ENCODE measurements around the gene TEX101.

Gene TEX101

GRCh38 chr19:43450545-43450997 lies 35.9 kb downstream of the TEX101 start:
- no peak for FAIRE-seq

DNA sequence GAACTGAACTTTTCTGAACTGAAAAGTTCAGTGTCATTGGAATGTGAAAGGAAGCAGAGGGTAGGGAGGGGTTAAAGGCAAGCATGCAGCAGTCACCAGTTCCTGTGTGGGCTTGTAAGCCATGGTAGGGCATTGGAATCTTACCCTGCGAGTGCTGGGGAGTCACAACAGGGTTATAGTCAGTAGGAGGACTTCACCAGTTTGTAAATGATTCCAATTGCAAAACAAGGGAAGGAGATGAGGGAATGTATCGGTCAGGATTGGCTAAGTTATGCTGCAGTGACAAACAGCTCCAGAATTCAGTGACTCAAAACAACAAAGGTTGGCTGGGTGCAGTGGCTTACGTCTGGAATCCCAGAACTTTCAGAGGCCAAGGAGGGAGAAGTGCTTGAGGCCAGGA lies 37.9 kb downstream of the TEX101 start:
- FAIRE-seq = no peak

DNA sequence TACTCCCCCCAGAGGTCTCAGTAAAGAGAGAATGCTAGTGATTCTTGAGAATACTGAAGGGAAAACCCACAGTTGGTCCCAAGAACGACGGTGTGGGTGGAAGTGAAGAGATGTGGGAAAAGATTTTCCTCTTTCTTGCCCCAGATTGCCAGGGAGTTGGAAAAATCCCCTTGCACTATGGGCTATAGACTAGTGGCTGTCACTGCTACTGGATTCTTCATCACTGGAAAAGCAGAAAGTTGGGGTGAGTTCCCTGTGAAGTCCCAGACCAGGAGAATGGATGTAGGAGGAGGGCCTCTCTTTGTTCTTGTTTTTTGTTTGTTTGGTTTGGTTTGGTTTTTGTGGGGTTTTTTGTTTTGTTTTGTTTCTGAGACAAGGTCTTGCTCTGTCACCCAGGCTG lies 39.3 kb downstream of the TEX101 start:
- no peak for FAIRE-seq

GRCh38 chr19:43455321-43456113 lies 40.8 kb downstream of the TEX101 start:
- no peak for FAIRE-seq

- FAIRE-seq = no peak
These were observed 43.1 kb downstream of the TEX101 start for GRCh38 chr19:43457809-43458208.

DNA sequence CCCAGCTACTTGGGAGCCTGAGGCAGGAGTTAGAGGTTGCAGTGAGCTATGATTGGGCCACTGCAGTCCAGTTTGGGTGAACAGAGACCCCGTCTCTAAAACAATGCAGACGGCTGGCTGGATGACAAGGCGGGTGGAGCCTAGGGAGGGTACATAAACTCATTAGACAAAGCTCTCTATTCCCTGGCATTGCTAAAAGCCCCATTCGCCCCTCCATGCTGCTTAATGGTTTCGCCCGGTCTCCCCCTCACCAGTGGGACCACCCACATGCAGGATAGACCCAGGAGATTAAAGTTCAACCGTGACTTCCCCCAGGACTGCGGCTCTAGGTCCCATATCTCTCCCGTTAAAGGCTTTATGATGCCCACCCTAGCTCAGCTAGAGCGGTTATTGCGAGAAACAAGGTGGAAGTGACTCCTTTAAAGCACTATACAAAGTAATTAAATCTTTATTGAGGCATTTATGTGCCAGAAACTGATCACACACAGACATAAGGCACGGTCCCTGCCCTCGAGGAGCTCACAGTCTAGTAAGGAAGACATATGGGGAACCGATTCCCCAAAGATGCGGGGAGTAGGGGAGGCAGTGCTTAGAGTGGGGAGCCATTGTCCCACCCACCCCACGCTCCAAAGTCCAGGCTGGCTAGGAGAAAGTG lies 45.8 kb downstream of the TEX101 start:
- FAIRE-seq = no peak

DNA sequence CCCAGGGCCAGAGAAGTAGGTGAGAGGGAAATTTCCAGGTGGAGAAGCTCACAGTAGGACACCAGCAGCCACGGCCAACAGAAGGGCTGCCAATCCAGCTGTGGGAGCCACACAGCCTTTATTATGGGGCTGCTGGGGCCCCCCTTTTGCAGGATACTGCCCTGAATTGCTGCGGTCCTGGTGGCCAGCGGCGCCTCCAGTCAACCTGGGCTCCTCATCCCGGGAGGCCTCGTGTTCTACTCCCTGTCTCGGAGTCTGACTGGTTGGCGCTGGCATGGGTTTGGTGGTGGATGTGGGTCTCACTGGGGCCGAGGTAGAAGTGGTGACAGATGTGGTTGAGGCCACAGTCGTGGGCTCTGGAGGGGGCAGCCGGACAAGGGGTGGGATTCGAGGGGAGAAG lies 46.6 kb downstream of the TEX101 start:
- FAIRE-seq = no peak

DNA sequence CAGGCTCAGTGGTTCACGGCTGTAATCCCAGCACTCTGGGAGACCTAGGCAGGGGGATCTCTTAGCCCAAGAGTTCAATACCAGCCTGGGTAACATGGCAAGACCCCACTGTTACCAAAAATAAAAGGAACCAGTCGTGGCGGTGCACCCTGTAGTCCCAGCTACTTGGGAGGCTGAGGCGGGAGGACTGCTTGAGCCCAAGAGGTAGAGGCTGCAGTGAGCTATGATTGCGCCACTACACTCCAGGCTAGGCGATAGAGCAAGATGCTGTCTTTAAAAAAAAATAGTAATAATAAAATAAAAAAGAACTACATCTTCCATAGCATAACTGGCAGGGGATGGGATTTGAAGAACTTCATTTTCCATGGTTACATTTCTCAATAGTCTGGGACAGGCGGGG lies 47.7 kb downstream of the TEX101 start:
- FAIRE-seq = no peak

- no peak for FAIRE-seq
These were observed 48.2 kb downstream of the TEX101 start for GRCh38 chr19:43462785-43463380.

DNA sequence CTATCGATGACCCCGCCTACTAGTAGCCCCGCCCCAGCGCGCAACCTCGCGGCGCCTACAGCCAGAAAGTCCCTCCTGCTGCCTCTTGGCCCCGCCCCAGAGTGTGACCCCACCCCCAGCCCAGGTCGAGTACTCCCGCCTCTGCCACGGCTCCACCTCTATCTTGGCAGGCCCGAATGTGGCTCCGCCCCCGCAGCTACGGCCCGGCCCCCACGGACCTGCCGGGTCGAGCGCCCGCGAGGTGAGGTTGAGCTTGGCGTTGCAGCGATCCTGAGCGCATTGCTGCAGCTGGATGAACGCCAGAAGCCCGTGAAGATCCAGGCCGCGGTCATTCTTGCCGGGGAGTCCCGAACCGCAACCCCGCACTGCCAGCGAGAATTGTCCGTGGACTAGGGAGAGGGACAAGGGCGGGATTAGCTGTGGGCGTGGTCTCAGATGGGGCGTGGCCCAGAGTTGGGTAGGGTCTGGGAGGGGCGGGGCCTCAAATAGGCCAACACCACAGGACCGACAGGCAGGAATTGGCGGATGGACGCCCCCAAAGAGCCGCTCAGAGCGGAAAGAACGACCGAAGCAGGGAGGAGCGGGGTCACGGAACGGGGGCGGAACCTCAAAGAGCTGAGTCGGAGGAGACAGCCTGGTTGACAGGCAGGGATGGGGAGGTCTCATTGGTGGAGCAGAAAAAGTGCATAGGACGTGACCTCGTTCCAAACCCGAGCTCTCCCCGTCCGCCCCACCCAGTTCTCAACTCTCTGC lies 48.9 kb downstream of the TEX101 start:
- no peak for FAIRE-seq

DNA sequence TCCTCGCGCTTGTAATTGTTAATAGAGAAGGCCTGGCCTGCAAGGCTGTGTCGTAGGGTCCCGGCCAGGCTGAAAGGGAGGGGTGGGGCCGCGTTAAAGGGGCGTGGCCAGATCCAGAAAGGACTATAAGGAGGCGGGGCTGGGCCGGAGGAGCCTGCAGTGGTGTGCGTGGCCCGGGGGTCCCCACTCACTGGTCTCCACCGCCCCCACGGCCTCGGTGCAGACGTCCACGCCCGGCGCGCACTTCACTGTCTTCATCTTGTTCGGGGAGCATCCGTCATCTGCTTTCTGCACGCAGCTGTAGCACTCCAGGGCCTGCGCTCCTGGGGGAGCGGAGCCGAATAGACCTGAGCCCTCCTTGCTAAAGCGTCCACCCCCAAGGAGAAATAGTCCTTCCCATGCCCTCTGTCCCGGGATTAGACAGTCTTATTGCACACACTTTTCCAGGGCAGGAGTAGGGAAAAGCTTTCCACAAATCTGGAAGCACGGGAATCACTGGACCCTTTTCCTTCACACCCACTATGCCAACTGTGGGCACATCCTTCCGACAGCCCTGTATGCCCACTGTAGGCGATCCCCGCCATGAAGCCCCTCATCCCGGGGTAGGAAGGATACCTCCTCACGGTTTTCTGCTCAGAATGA lies 49.6 kb downstream of the TEX101 start:
- FAIRE-seq = no peak

GRCh38 chr19:43465468-43466120 lies 50.9 kb downstream of the TEX101 start, which contains the start of gene LYPD3:
Gene LYPD3, minus strand, starts transcription at chr19:43465608. Its CDS starts 37 bp downstream, at chr19:43465571.
- FAIRE-seq = no peak

DNA sequence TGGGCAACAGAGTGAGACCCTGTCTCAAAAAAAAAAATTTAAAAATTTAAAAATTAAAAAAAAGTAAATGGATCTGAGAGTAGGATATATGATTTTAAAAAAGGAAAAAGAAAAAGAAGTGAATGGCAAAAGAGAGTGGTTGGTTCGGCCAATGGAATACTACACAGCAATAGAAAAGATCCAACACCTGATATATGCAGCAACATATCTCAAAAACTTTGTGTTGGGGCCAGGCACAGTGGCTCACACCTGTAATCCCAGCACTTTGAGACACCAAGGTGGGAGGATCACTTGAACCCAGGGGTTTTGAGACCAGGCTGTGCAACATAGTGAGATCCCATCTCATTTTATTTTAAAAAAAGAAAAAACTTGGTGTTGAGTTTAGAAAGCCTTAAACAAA lies 52.1 kb downstream of the TEX101 start:
- FAIRE-seq = no peak

- FAIRE-seq = no peak
These were observed 52.6 kb downstream of the TEX101 start for GRCh38 chr19:43467276-43467675.

- no peak for FAIRE-seq
These were observed 53.0 kb downstream of the TEX101 start for GRCh38 chr19:43467730-43468129.

Measured in TTC549 (cell line).